Bronchial epithelial cell (primary cell): ENCODE results near the gene CLDN5. TPM values are rescaled to one million over a fixed set of nuclear protein-coding genes. Genes with fewer than 3 reads are reported as not detected.

ENCODE experiments used
- DNase-seq: peaks from one replicate; pipeline ENCODE4 v3.0.0-alpha.2; 2010; ENCODE audit warnings: low read depth
- FAIRE-seq: peaks from 2 replicates; lab custom pipeline; 2011; peaks lifted over from hg19 to GRCh38; lab: Jason Lieb, UNC
- H3K27me3 ChIP-seq: 2 replicates; pipeline ENCODE4 v1.5.1; 2011; ENCODE audit warnings: low read length; ENCODE audit not compliant: control insufficient read depth, insufficient read depth
- H3K36me3 ChIP-seq: 2 replicates; pipeline ENCODE4 v1.5.1; 2011; ENCODE audit warnings: low read length; ENCODE audit not compliant: control insufficient read depth, insufficient read depth
- H3K4me3 ChIP-seq: 2 replicates; pipeline ENCODE4 v1.5.1; 2011; ENCODE audit warnings: mild to moderate bottlenecking, low read depth, low read length, control low read depth
- CTCF ChIP-seq: IDR thresholded peaks from 2 replicates; pipeline ENCODE4 v1.5.1; 2011; ENCODE audit warnings: mild to moderate bottlenecking, moderate library complexity, low read length, control low read depth, inconsistent platforms; ENCODE audit not compliant: insufficient read depth, severe bottlenecking
- total RNA-seq: library from RNA; depleted of rRNA; stranded (reverse); fragments of >200 nt; gene quantifications from 2 replicates; pipeline ENCODE4 v1.2.1, GENCODE V29; 2014

CLDN5 gene
- total RNA-seq, 1 donor from 2014 or later = 2.4 TPM

DNA sequence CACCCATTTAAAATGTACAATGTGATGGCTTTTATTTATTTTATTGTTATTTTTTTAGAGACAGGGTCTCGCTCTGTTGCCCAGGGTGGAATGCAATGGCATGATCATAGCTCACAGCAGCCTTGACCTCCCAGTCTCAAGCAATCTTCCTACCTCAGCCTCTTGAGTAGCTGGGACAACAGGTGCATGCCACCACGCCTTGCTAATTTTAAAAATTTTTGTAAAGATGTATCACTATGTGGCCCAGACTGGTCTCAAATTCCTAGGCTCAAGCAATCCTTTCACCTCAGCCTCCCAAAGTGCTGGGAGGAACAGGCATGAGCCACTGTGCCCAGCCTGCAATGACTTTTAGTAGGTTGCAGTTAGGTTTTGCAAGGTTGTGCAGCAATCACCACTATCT, 14.3 kb downstream of the CLDN5 start:
- no peak for FAIRE-seq
- DNase-seq = no peak
- Histone ChIP-seq H3K27me3 (no peaks in the 10 kb centered on the region), H3K4me3 (no peak overlapping the region), H3K36me3 (peaks cover 2% of the 10 kb centered on the region)
- TF ChIP-seq CTCF = no peak

GRCh38 chr22:19509191-19509590, 15.0 kb downstream of the CLDN5 start:
- FAIRE-seq (no peak), DNase-seq (peak; percentile 36)
- Histone ChIP-seq H3K36me3 (peaks cover 2% of the 10 kb centered on the region), H3K4me3 (no peak overlapping the region), H3K27me3 (no peaks in the 10 kb centered on the region)
- no peak for TF ChIP-seq CTCF

GRCh38 chr22:19508024-19508776, 16.0 kb downstream of the CLDN5 start:
- H3K36me3 ChIP-seq = peaks cover 2% of the 10 kb centered on the region
- no peak overlapping the region for H3K4me3 ChIP-seq
- FAIRE-seq (no peak), DNase-seq (no peak)
- TF ChIP-seq CTCF = no peak
- no peaks in the 10 kb centered on the region for H3K27me3 ChIP-seq

GRCh38 chr22:19507534-19507861, 16.7 kb downstream of the CLDN5 start:
- TF ChIP-seq CTCF = no peak
- H3K4me3 ChIP-seq = no peak overlapping the region
- no peak for DNase-seq
- peaks cover 2% of the 10 kb centered on the region for H3K36me3 ChIP-seq
- no peak for FAIRE-seq
- H3K27me3 ChIP-seq = no peaks in the 10 kb centered on the region

DNA sequence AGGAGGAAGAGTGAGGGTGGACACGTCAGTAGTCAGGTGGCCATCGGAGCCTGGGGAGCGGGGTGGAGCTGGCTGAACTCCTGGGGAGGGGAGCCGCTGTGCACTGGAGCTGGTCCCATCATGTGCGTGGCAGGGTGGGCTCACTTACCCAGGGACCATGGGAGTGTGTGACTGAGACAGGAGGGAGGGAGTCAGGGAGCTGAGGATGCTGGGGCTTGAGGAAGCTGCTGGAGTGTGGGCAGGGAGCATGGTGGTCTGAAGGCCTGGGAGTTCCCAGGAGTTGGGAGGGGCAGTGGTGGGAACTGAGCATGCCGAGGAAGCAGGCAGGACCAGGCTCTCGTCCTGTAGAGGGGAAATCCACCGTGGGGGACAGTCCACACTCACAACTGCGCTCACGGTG, 18.0 kb downstream of the CLDN5 start:
- H3K27me3 ChIP-seq = no peaks in the 10 kb centered on the region
- TF ChIP-seq CTCF = no peak
- H3K4me3 ChIP-seq = no peak overlapping the region
- FAIRE-seq (no peak), DNase-seq (no peak)
- H3K36me3 ChIP-seq = peaks cover 2% of the 10 kb centered on the region

DNA sequence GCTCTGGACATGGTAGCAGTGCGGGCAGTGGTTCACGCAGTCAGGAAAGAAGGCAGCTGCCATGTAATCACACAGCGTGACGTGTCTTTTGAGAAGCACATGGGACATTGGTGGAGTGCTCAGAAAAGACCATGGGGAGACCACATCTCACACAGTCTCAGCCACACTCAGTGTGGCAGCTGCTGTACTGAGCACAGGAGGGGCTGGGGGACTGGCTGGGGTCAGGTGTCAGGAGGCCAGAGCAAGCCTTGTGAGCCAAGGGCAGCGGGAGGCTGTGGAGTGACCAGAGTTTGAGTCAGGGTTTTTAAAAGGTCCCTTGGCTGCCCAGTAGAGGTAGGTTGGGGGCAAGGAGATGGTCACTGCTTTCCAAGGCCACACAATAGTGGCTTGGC, 18.5 kb downstream of the CLDN5 start:
- TF ChIP-seq CTCF = no peak
- peaks cover 2% of the 10 kb centered on the region for H3K36me3 ChIP-seq
- no peak for FAIRE-seq

More for the DNA sequence above, 18.5 kb downstream of the CLDN5 start:
- Histone ChIP-seq H3K4me3 (no peak overlapping the region), H3K27me3 (no peaks in the 10 kb centered on the region)
- no peak for DNase-seq
